Gastroesophageal sphincter (tissue), 3 donors: ENCODE measurements around the gene MTCL1.

Experiments
- EP300 ChIP-seq: sonication (generic); formaldehyde crosslinking; IDR thresholded peaks from one replicate; pipeline ENCODE4 v1.6.1; 2017; ENCODE audit warnings: antibody characterized with exemption, mild to moderate bottlenecking
- POLR2A ChIP-seq, 2 donors: fragments of 450-650 bp; IDR thresholded peaks; one replicate each; pipeline ENCODE4 v1.6.1; 2017; ENCODE audit warnings: antibody characterized with exemption in 2 of 2, mild to moderate bottlenecking in 2 of 2, moderate library complexity in 1 of 2
- POLR2AphosphoS5 ChIP-seq: sonication (generic); formaldehyde crosslinking; IDR thresholded peaks from one replicate; pipeline ENCODE4 v1.6.1; 2017; ENCODE audit warnings: antibody characterized with exemption
- TF ChIP-seq, protein P1 (sequence below), 4 experiments: fragments of 200-600 bp in 2 of 4; fragments of 450-650 bp in 2 of 4; sonication (generic) in 1 of 4; IDR thresholded peaks; one replicate each; pipeline ENCODE4 v1.5.1; 2017 to 2019; ENCODE audit warnings: antibody characterized with exemption in 4 of 4, mild to moderate bottlenecking in 2 of 4, moderate library complexity in 2 of 4

DNA sequence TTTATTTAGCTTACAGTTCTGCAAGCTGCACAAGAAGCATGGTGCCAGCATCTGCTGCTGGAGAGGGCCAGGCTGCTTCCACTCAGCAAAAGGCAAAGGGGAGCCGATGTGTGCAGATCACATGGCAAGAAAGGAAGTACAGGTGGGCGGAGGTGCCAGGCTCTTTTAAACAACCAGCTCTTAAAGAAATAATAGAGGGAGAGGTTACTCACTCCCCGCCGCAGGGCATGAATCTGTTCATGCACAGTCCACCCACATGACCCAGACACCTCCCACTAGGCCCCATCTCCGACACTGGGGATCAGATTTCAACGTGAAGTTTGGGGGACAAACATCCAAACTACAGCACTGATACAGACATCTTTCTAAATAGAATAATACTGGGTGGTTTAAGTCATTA lies 105.8 kb downstream of the MTCL1 start:
- TF ChIP-seq, protein P1, sequence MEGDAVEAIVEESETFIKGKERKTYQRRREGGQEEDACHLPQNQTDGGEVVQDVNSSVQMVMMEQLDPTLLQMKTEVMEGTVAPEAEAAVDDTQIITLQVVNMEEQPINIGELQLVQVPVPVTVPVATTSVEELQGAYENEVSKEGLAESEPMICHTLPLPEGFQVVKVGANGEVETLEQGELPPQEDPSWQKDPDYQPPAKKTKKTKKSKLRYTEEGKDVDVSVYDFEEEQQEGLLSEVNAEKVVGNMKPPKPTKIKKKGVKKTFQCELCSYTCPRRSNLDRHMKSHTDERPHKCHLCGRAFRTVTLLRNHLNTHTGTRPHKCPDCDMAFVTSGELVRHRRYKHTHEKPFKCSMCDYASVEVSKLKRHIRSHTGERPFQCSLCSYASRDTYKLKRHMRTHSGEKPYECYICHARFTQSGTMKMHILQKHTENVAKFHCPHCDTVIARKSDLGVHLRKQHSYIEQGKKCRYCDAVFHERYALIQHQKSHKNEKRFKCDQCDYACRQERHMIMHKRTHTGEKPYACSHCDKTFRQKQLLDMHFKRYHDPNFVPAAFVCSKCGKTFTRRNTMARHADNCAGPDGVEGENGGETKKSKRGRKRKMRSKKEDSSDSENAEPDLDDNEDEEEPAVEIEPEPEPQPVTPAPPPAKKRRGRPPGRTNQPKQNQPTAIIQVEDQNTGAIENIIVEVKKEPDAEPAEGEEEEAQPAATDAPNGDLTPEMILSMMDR (IDR thresholded peaks at IDR 0.05): no peak
- TF ChIP-seq POLR2A (IDR thresholded peaks at IDR 0.05) (no peak), EP300 (no peak), POLR2AphosphoS5 (no peak)
